Astrocyte (in vitro differentiated cells and primary cell): ENCODE data around the gene CDKN1B.

Source experiments
- CTCF ChIP-seq: IDR thresholded peaks from 2 replicates; pipeline ENCODE4 v1.5.1; 2011; ENCODE audit warnings: low read depth, mild to moderate bottlenecking, inconsistent platforms, low read length, moderate library complexity; ENCODE audit not compliant: insufficient read depth
- EZH2 ChIP-seq: IDR thresholded peaks from 2 replicates; pipeline ENCODE4 v1.6.1; 2012; ENCODE audit warnings: mild to moderate bottlenecking, low read length, inconsistent platforms; ENCODE audit not compliant: insufficient read depth

DNA sequence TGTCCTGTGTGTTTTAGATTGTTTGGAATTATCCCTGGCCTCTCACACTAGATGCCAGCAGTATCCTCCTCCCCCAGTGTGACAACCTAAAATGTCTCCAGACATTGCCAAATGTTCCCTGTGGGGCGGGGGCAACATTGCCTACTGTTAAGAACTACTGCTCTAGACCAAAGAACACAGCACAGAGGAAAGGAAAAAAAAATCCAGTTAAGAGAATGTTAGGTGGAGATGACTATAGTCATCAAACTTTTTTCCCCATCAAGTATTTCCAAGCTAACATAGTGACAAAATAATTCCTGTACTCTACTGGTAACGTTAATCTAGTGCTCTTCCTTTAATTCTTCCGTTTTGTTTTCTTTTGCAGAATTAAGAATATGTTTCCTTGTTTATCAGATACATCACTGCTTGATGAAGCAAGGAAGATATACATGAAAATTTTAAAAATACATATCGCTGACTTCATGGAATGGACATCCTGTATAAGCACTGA lies 3.5 kb downstream of the CDKN1B start:
- TF ChIP-seq CTCF, result no peak
- TF ChIP-seq EZH2, result no peak
